IMR-90 (cell line): ENCODE data around the gene SPHK1. TPM values are rescaled to one million over a fixed set of nuclear protein-coding genes. Genes with fewer than 3 reads are reported as not detected.

Experiments
- ATAC-seq: fragments of 200-7000 bp; cut with Tn5 transposase; 2 replicates; pipeline ENCODE4 v1.9.1; 2020; ENCODE audit warnings: low read depth, mild to moderate bottlenecking, moderate library complexity
- BruUV-seq: library from RNA; stranded (reverse); fragments of 400-500 nt; replicated peaks from 2 replicates; lab custom pipeline; 2021; lab: Mats Ljungman, UMichigan
- CTCF ChIA-PET: fragments of 300-600 bp; formaldehyde crosslinking; extraction: SDS; loops from one replicate; lab custom pipeline; 2021; ENCODE audit warnings: antibody characterized with exemption; lab: Yijun Ruan, JAX
- POLR2A ChIA-PET: fragments of 300-600 bp; sonication (Branson Sonifier 250); formaldehyde crosslinking; loops from one replicate; lab custom pipeline; 2022; ENCODE audit warnings: antibody characterized with exemption; ENCODE audit not compliant: unreplicated experiment; lab: Charles Lee
- DNase-seq: peaks from one replicate; pipeline ENCODE4 v3.0.0; 2013
- H2AFZ ChIP-seq: replicated peaks from 2 replicates; pipeline ENCODE3; 2013; ENCODE audit warnings: low read length, mild to moderate bottlenecking; ENCODE audit not compliant: poor library complexity
- H2AK5ac ChIP-seq: 2 replicates; pipeline ENCODE4 v1.6.1; 2013; ENCODE audit warnings: low read depth, low read length, inconsistent platforms
- H2AK9ac ChIP-seq: replicated peaks from 2 replicates; pipeline ENCODE3; 2013; ENCODE audit warnings: mild to moderate bottlenecking, low read depth, low read length, moderate library complexity; ENCODE audit not compliant: poor library complexity
- H2BK120ac ChIP-seq: 2 replicates; pipeline ENCODE4 v1.6.1; 2013; ENCODE audit warnings: low read depth, low read length, inconsistent platforms
- H2BK15ac ChIP-seq: 3 replicates; pipeline ENCODE4 v1.6.1; 2013; ENCODE audit warnings: low read depth, low read length, inconsistent platforms
- H2BK20ac ChIP-seq: 2 replicates; pipeline ENCODE4 v1.6.1; 2013; ENCODE audit warnings: low read depth, mild to moderate bottlenecking, inconsistent platforms, low read length, moderate library complexity
- H2BK5ac ChIP-seq: 2 replicates; pipeline ENCODE4 v1.6.1; 2013; ENCODE audit warnings: mild to moderate bottlenecking, low read depth, low read length, inconsistent platforms; ENCODE audit not compliant: poor library complexity, severe bottlenecking
- H3K14ac ChIP-seq: replicated peaks from 2 replicates; pipeline ENCODE4 v1.6.1; 2013; ENCODE audit warnings: low read depth, low read length, inconsistent platforms
- H3K18ac ChIP-seq: 2 replicates; pipeline ENCODE4 v1.6.1; 2013; ENCODE audit warnings: low read depth, low read length, control low read depth
- H3K23ac ChIP-seq: 2 replicates; pipeline ENCODE4 v1.6.1; 2013; ENCODE audit warnings: low read depth, low read length, inconsistent platforms
- H3K27ac ChIP-seq: 2 replicates; pipeline ENCODE4 v1.5.1; 2013; ENCODE audit warnings: mild to moderate bottlenecking, control low read depth, low read length; ENCODE audit not compliant: insufficient read depth
- H3K27me3 ChIP-seq: 2 replicates; pipeline ENCODE4 v1.6.1; 2013; ENCODE audit warnings: low read length; ENCODE audit not compliant: control insufficient read depth, insufficient read depth
- H3K36me3 ChIP-seq: 2 replicates; pipeline ENCODE4 v1.6.1; 2013; ENCODE audit warnings: low read length, mixed read lengths; ENCODE audit not compliant: control insufficient read depth, insufficient read depth
- H3K4ac ChIP-seq: 2 replicates; pipeline ENCODE4 v1.6.1; 2013; ENCODE audit warnings: low read depth, low read length, inconsistent platforms
- H3K4me1 ChIP-seq: 2 replicates; pipeline ENCODE4 v1.6.1; 2013; ENCODE audit warnings: low read length, mixed read lengths; ENCODE audit not compliant: control insufficient read depth, insufficient read depth
- H3K4me2 ChIP-seq: 2 replicates; pipeline ENCODE4 v1.6.1; 2013; ENCODE audit warnings: low read depth, mild to moderate bottlenecking, control low read depth, low read length, moderate library complexity
- H3K4me3 ChIP-seq: 2 replicates; pipeline ENCODE4 v1.5.1; 2013; ENCODE audit warnings: low read depth, mild to moderate bottlenecking, control low read depth, low read length, moderate library complexity; ENCODE audit not compliant: insufficient read depth
- H3K56ac ChIP-seq: 2 replicates; pipeline ENCODE4 v1.6.1; 2013; ENCODE audit warnings: low read length, inconsistent platforms; ENCODE audit not compliant: insufficient read depth; ENCODE audit errors: extremely low read depth
- H3K79me1 ChIP-seq, 2 experiments: 2 replicates each; pipeline ENCODE4 v1.6.1; 2013; ENCODE audit warnings: low read length in 2 of 2, inconsistent platforms in 1 of 2, low read depth in 1 of 2
- H3K9ac ChIP-seq: 2 replicates; pipeline ENCODE4 v1.6.1; 2013; ENCODE audit warnings: low read depth, low read length, control low read depth
- H3K9me1 ChIP-seq: 2 replicates; pipeline ENCODE4 v1.6.1; 2013; ENCODE audit warnings: low read length, inconsistent platforms; ENCODE audit not compliant: insufficient read depth
- H3K9me3 ChIP-seq: 2 replicates; pipeline ENCODE4 v1.6.1; 2013; ENCODE audit warnings: low read length; ENCODE audit not compliant: control insufficient read depth, insufficient read depth
- H4K20me1 ChIP-seq: 2 replicates; pipeline ENCODE4 v1.6.1; 2013; ENCODE audit warnings: low read length, inconsistent platforms; ENCODE audit not compliant: insufficient read depth
- H4K5ac ChIP-seq: 2 replicates; pipeline ENCODE4 v1.6.1; 2013; ENCODE audit warnings: mild to moderate bottlenecking, low read depth, low read length, control low read depth
- H4K8ac ChIP-seq, 2 experiments: 2 replicates each; pipeline ENCODE4 v1.6.1; 2013; ENCODE audit warnings: low read depth in 2 of 2, low read length in 2 of 2, control low read depth in 1 of 2, inconsistent platforms in 1 of 2
- H4K91ac ChIP-seq: 2 replicates; pipeline ENCODE4 v1.6.1; 2013; ENCODE audit warnings: low read depth, low read length, inconsistent platforms; ENCODE audit not compliant: insufficient read depth
- BHLHE40 ChIP-seq: fragments of 150-350 bp; IDR thresholded peaks from 2 replicates; pipeline ENCODE4 v1.6.1; 2016; ENCODE audit warnings: mild to moderate bottlenecking, low read depth, low read length
- CEBPB ChIP-seq: IDR thresholded peaks from 2 replicates; pipeline ENCODE4 v1.6.1; 2012; ENCODE audit warnings: low read depth, low read length, improper control_type of control experiment
- CHD1 ChIP-seq: IDR thresholded peaks from 2 replicates; pipeline ENCODE4 v1.6.1; 2012; ENCODE audit warnings: low read depth, low read length, improper control_type of control experiment
- ELK1 ChIP-seq: fragments of 150-350 bp; IDR thresholded peaks from 2 replicates; pipeline ENCODE4 v1.6.1; 2016; ENCODE audit warnings: low read depth, mild to moderate bottlenecking, low read length, moderate library complexity, borderline replicate concordance
- MAFK ChIP-seq: IDR thresholded peaks from 2 replicates; pipeline ENCODE4 v1.6.1; 2012; ENCODE audit warnings: low read depth, low read length, improper control_type of control experiment
- POLR2A ChIP-seq: IDR thresholded peaks from 2 replicates; pipeline ENCODE4 v1.6.1; 2012; ENCODE audit warnings: mild to moderate bottlenecking, low read depth, low read length
- RCOR1 ChIP-seq: IDR thresholded peaks from 2 replicates; pipeline ENCODE4 v1.6.1; 2012; ENCODE audit warnings: mild to moderate bottlenecking, low read length, improper control_type of control experiment; ENCODE audit not compliant: insufficient replicate concordance
- SMC3 ChIP-seq: fragments of 150-350 bp; IDR thresholded peaks from 2 replicates; pipeline ENCODE4 v1.6.1; 2016; ENCODE audit warnings: low read depth, mild to moderate bottlenecking, antibody characterized with exemption, low read length, moderate library complexity
- WGBS, 2 experiments: methylation state at CpG; one replicate each; pipeline versions ENCODE4 v1.1.5 to v1.1.7; 2013; ENCODE audit warnings: missing lambda C conversion rate in 2 of 2; ENCODE audit not compliant: insufficient read length in 1 of 2; ENCODE audit errors: extremely low coverage in 2 of 2; 5-methylcytosine and 5-hydroxymethylcytosine counted together
- dilution Hi-C: fragments of 300-500 bp; cut with HindIII; formaldehyde crosslinking; loops from one replicate; pipeline ENCODE4 v1.14.3; 2018; ENCODE audit warnings: low sequenced_read_pairs; ENCODE audit not compliant: unreplicated experiment
- in situ Hi-C: fragments of 300-500 bp; cut with MboI; formaldehyde crosslinking; loops from 3 replicates; pipeline ENCODE4 v1.14.3; 2019; ENCODE audit warnings: low sequenced_read_pairs, inconsistent platforms, mixed read lengths
- intact Hi-C: fragments of 100-400 bp; cut with micrococcal nuclease; formaldehyde crosslinking; loops from 2 replicates; pipeline ENCODE4 v1.10.0; 2022
- polyA plus RNA-seq, 3 experiments: library from polyadenylated mRNA; depleted of rRNA; stranded (reverse); fragments of >200 nt; gene quantifications; 2 replicates each; pipeline ENCODE4 v1.2.3, GENCODE V29; 2012; ENCODE audit warnings: low replicate concordance in 1 of 3
- total RNA-seq: library from RNA; depleted of rRNA; stranded (reverse); fragments of >200 nt; gene quantifications from 2 replicates; pipeline ENCODE4 v1.2.3, GENCODE V29; 2012

Gene SPHK1
- total and polyA plus RNA-seq, 2 of the 4 experiments (the other 2 are of a cell fraction), result 44.4 to 82.7 TPM

- in situ Hi-C loops (no loop called here), intact Hi-C loops (no loop called here), dilution Hi-C loops (no loop called here)
- BruUV-seq, result no TSS peak
- H2BK120ac ChIP-seq, result no peak overlapping the region
- no peak overlapping the region for H3K14ac ChIP-seq
- peaks cover 4% of the 10 kb centered on the region; the same call in 1 of the 2 replicates for H3K36me3 ChIP-seq
- ATAC-seq (no peak), DNase-seq (no peak)
- H3K4me1 ChIP-seq, result peaks cover 15% of the 10 kb centered on the region
- no peaks in the 10 kb centered on the region for H3K27me3 ChIP-seq
- H2AK9ac ChIP-seq, result no peak overlapping the region
- no peak overlapping the region for H2AK5ac ChIP-seq
- no peak overlapping the region for H2BK15ac ChIP-seq
- no peak overlapping the region for H4K5ac ChIP-seq
- H4K20me1 ChIP-seq, result peaks cover 78% of the 10 kb centered on the region
- H3K56ac ChIP-seq, result no peak overlapping the region
- peaks cover 27% of the 10 kb centered on the region for H3K9me1 ChIP-seq
- no peak overlapping the region for H2BK20ac ChIP-seq
- H3K4me3 ChIP-seq, result no peak overlapping the region
- H3K27ac ChIP-seq, result no peak overlapping the region
- 83% methylated on average over 1 of the region's 6 CpGs; no CpG with 5 or more reads in 1 of the 2 experiments for WGBS, 2 experiments
- H3K79me1 ChIP-seq, result peaks cover 42 to 84% of the 10 kb centered on the region in 2 experiments
- no peak overlapping the region for H3K4ac ChIP-seq
- no peak overlapping the region for H3K4me2 ChIP-seq
- TF ChIP-seq CHD1 (no peak), POLR2A (no peak), RCOR1 (no peak), ELK1 (no peak), SMC3 (no peak), BHLHE40 (no peak), CEBPB (no peak), MAFK (no peak)
- H3K23ac ChIP-seq, result no peak overlapping the region
- H3K9ac ChIP-seq, result no peak overlapping the region
- CTCF ChIA-PET, result no interaction called here
- no peak overlapping the region for H3K18ac ChIP-seq
- POLR2A ChIA-PET, result no interaction called here
- no peak overlapping the region for H2AFZ ChIP-seq
- no peak overlapping the region for H4K91ac ChIP-seq
- no peak overlapping the region for H2BK5ac ChIP-seq
- H4K8ac ChIP-seq, result no peak overlapping the region
- no peaks in the 10 kb centered on the region for H3K9me3 ChIP-seq
Observed at GRCh38 chr17:76432004-76432403, 47.6 kb downstream of the SPHK1 start.
